HCT116 (cell line): ENCODE measurements around the gene STARD3. TPM values are rescaled to one million over a fixed set of nuclear protein-coding genes. Genes with fewer than 3 reads are reported as not detected.

Experiments
- ATAC-seq: fragments of 200-7000 bp; cut with Tn5 transposase; 2 replicates; pipeline ENCODE4 v1.9.1; 2020; ENCODE audit warnings: mild to moderate bottlenecking, moderate library complexity
- BruUV-seq: library from RNA; stranded (reverse); fragments of 400-500 nt; replicated peaks from 2 replicates; lab custom pipeline; 2021; lab: Mats Ljungman, UMichigan
- CTCF ChIA-PET: fragments of 300-600 bp; sonication (Branson Sonifier 250); formaldehyde crosslinking; loops from one replicate; lab custom pipeline; 2021; ENCODE audit warnings: antibody characterized with exemption; lab: Charles Lee
- POLR2A ChIA-PET: fragments of 300-600, 350-600 bp; sonication (Branson Sonifier 250); formaldehyde crosslinking; loops from one replicate; lab custom pipeline; 2021; ENCODE audit warnings: antibody characterized with exemption; lab: Charles Lee
- RAD21 ChIA-PET, 2 experiments: fragments of 300-600 bp; sonication (Branson Sonifier 250); formaldehyde crosslinking; loops; one replicate each; lab custom pipeline; 2023; ENCODE audit warnings: low total read pairs in 2 of 2; ENCODE audit not compliant: uncharacterized antibody in 2 of 2, unreplicated experiment in 2 of 2, low non-redundant PET in 1 of 2; lab: Charles Lee
- DNase-seq: peaks from one replicate; pipeline ENCODE4 v3.0.0-alpha.2; 2010; ENCODE audit warnings: low read depth, low spot score
- H2AFZ ChIP-seq: fragments of 200-600 bp; shearing (Covaris generic), sonication (generic); 2 replicates; pipeline ENCODE4 v1.6.1; 2017; ENCODE audit warnings: low read depth, mixed run types, mixed read lengths, antibody characterized with exemption, low read length; ENCODE audit not compliant: poor library complexity, severe bottlenecking
- H3K27ac ChIP-seq: 2 replicates; pipeline ENCODE4 v1.5.1; 2012; ENCODE audit warnings: low read depth, low read length
- H3K27me3 ChIP-seq: fragments of 200-600 bp; sonication (generic); 2 replicates; pipeline ENCODE4 v1.6.1; 2016; ENCODE audit warnings: mixed run types, low read length, mixed read lengths; ENCODE audit not compliant: insufficient read depth
- H3K36me3 ChIP-seq, 2 experiments: fragments of 200-500 bp in 1 of 2; fragments of 200-600 bp in 1 of 2; sonication (Bioruptor generic) in 1 of 2; sonication (generic) in 1 of 2; 2 replicates each; pipeline versions ENCODE4 v1.5.1 to v1.6.1; 2014 to 2016; ENCODE audit warnings: low read length in 2 of 2, inconsistent platforms in 1 of 2, mixed read lengths in 1 of 2, mixed run types in 1 of 2; ENCODE audit not compliant: insufficient read depth in 2 of 2, control insufficient read depth in 1 of 2
- H3K4me1 ChIP-seq, 2 experiments: fragments of 200-600 bp in 1 of 2; sonication (generic) in 1 of 2; 2 replicates each; pipeline versions ENCODE4 v1.5.1 to v1.6.1; 2012 to 2017; ENCODE audit warnings: low read length in 2 of 2, inconsistent platforms in 1 of 2, mild to moderate bottlenecking in 1 of 2, mixed read lengths in 1 of 2, mixed run types in 1 of 2, moderate library complexity in 1 of 2; ENCODE audit not compliant: insufficient read depth in 2 of 2, control insufficient read depth in 1 of 2
- H3K4me2 ChIP-seq: fragments of 200-600 bp; sonication (generic); 2 replicates; pipeline ENCODE4 v1.6.1; 2017; ENCODE audit warnings: mixed run types, low read length, mixed read lengths
- H3K4me3 ChIP-seq, 2 experiments: fragments of 200-600 bp in 1 of 2; sonication (generic) in 1 of 2; replicated peaks in 1 of 2; 2 replicates each; pipeline ENCODE4 v1.5.1; 2011 to 2016; ENCODE audit warnings: low read length in 2 of 2, control low read depth in 1 of 2, low read depth in 1 of 2, mild to moderate bottlenecking in 1 of 2, mixed read lengths in 1 of 2, mixed run types in 1 of 2
- H3K79me2 ChIP-seq: fragments of 200-600 bp; sonication (generic); 2 replicates; pipeline ENCODE4 v1.6.1; 2017; ENCODE audit warnings: mild to moderate bottlenecking, mixed run types, low read length, moderate library complexity, mixed read lengths; ENCODE audit not compliant: insufficient read depth
- H3K9ac ChIP-seq: fragments of 200-600 bp; sonication (generic); 2 replicates; pipeline ENCODE4 v1.6.1; 2016; ENCODE audit warnings: low read length, mixed read lengths
- H3K9me2 ChIP-seq: fragments of 200-600 bp; sonication (generic), shearing (Covaris generic); 2 replicates; pipeline ENCODE4 v1.6.1; 2017; ENCODE audit warnings: mixed run types, mild to moderate bottlenecking, moderate library complexity; ENCODE audit not compliant: insufficient read depth
- H3K9me3 ChIP-seq, 2 experiments: fragments of 200-500 bp in 1 of 2; fragments of 200-600 bp in 1 of 2; sonication (Bioruptor generic) in 1 of 2; sonication (generic) in 1 of 2; 2 replicates each; pipeline ENCODE4 v1.6.1; 2014 to 2017; ENCODE audit warnings: low read length in 2 of 2, mixed read lengths in 2 of 2, inconsistent platforms in 1 of 2, low read depth in 1 of 2, mild to moderate bottlenecking in 1 of 2, mixed run types in 1 of 2, moderate library complexity in 1 of 2; ENCODE audit not compliant: control insufficient read depth in 1 of 2, insufficient read depth in 1 of 2
- H4K20me1 ChIP-seq: fragments of 200-600 bp; sonication (generic), shearing (Covaris generic); 2 replicates; pipeline ENCODE4 v1.6.1; 2017; ENCODE audit warnings: mixed run types, mild to moderate bottlenecking, moderate library complexity; ENCODE audit not compliant: insufficient read depth
- CBX3 ChIP-seq: IDR thresholded peaks from 2 replicates; pipeline ENCODE4 v1.6.1; 2012; ENCODE audit warnings: low read depth
- EGR1 ChIP-seq: IDR thresholded peaks from 2 replicates; pipeline ENCODE4 v1.6.1; 2012; ENCODE audit warnings: low read depth
- ELF1 ChIP-seq: IDR thresholded peaks from 2 replicates; pipeline ENCODE4 v1.6.1; 2012; ENCODE audit warnings: low read depth, borderline replicate concordance
- EZH2 ChIP-seq: fragments of 200-600 bp; sonication (generic); IDR thresholded peaks from 2 replicates; pipeline ENCODE4 v1.6.1; 2017; ENCODE audit warnings: antibody characterized with exemption, mixed run types
- EZH2phosphoT487 ChIP-seq: fragments of 200-600 bp; IDR thresholded peaks from 2 replicates; pipeline ENCODE4 v1.6.1; 2018; ENCODE audit warnings: antibody characterized with exemption, borderline replicate concordance
- POLR2A ChIP-seq: IDR thresholded peaks from 2 replicates; pipeline ENCODE4 v1.7.0; 2011; ENCODE audit warnings: borderline replicate concordance; ENCODE audit not compliant: insufficient read depth, insufficient read length; ENCODE audit errors: extremely low read depth
- POLR2AphosphoS5 ChIP-seq: IDR thresholded peaks from 2 replicates; pipeline ENCODE4 v1.6.1; 2011; ENCODE audit warnings: mild to moderate bottlenecking, low read depth, low read length, moderate library complexity
- RAD21 ChIP-seq: IDR thresholded peaks from 2 replicates; pipeline ENCODE4 v1.6.1; 2012; ENCODE audit warnings: low read depth, mild to moderate bottlenecking
- SP1 ChIP-seq: IDR thresholded peaks from 2 replicates; pipeline ENCODE4 v1.6.1; 2012; ENCODE audit warnings: low read depth
- SRF ChIP-seq: IDR thresholded peaks from 2 replicates; pipeline ENCODE4 v1.6.1; 2012; ENCODE audit warnings: low read depth
- YY1 ChIP-seq: IDR thresholded peaks from 2 replicates; pipeline ENCODE4 v1.6.1; 2011; ENCODE audit warnings: low read length, low read depth, moderate library complexity, mild to moderate bottlenecking; ENCODE audit not compliant: insufficient replicate concordance; ENCODE audit errors: extremely low read depth
- ZFX ChIP-seq: fragments of 450-650 bp; IDR thresholded peaks from 2 replicates; pipeline ENCODE4 v1.6.1; 2017
- ZNF274 ChIP-seq: fragments of 200-500 bp; sonication (Bioruptor generic); IDR thresholded peaks from 2 replicates; pipeline ENCODE4 v1.6.1; 2014; ENCODE audit warnings: mild to moderate bottlenecking, low read depth, low read length, inconsistent platforms
- intact Hi-C: fragments of 100-400 bp; cut with micrococcal nuclease; formaldehyde crosslinking; loops from 2 replicates; pipeline ENCODE4 v1.10.0; 2022
- total RNA-seq: library from RNA; stranded (reverse); gene quantifications from one replicate; pipeline ENCODE4 v1.2.1, GENCODE V29; 2021; ENCODE audit not compliant: unreplicated experiment
- TF ChIP-seq, protein P1 (sequence below): IDR thresholded peaks from 2 replicates; pipeline ENCODE4 v1.6.1; 2012
- TF ChIP-seq, protein P2 (sequence below), 3 experiments: fragments of 200-600 bp in 1 of 3; sonication (generic) in 1 of 3; IDR thresholded peaks in 2 of 3; conservative IDR thresholded peaks in 1 of 3; 2 replicates each; pipeline ENCODE4 v1.5.1; 2012 to 2017; ENCODE audit warnings: low read depth in 2 of 3, low read length in 2 of 3, antibody characterized with exemption in 1 of 3, borderline replicate concordance in 1 of 3, control low read depth in 1 of 3, mild to moderate bottlenecking in 1 of 3, mixed read lengths in 1 of 3, mixed run types in 1 of 3, moderate library complexity in 1 of 3; ENCODE audit not compliant: insufficient read depth in 1 of 3
- TF ChIP-seq, protein P3 (sequence below): IDR thresholded peaks from 2 replicates; pipeline ENCODE4 v1.6.1; 2011; ENCODE audit warnings: mild to moderate bottlenecking, low read length, moderate library complexity; ENCODE audit not compliant: insufficient replicate concordance; ENCODE audit errors: extremely low read depth

The STARD3 gene
- total RNA-seq, 1 experiment from 2014 or later = 73.9 TPM

DNA sequence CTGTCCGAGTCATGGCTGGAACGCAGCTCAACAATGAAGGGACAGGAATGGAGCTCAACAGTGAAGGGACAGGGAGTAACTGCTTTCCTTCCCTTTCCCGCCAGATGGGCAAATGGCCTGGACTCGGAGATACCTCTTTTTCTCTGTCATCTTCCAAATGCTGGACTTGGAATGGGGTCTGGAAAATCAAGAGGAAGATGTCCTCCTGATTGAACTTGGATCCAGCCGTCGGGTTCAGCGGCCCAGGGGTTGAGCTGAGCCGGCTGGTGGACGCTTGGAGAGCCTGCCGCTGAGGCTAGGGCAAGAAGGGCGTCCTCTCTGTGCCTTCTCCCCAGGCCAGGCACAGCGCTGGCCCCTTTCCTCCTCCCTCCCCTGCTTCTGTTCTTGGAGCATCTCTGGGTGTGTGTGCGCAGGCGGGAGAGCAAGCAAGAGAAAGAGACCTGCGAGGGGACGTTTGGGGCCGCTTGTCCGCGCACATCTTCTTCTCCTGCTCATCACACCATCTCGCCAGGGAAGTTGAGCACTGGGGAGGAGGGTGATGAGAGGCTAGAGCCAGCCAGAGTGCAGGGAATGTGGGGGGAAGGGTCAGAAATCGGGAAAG is 35.8 kb upstream of the STARD3 start:
- Histone ChIP-seq H2AFZ (no peak overlapping the region), H3K9me3 (no peaks in the 10 kb centered on the region), H3K9ac (no peak overlapping the region), H3K79me2 (no peaks in the 10 kb centered on the region), H3K4me2 (no peak overlapping the region), H3K27me3 (peaks cover 56% of the 10 kb centered on the region), H3K27ac (no peak overlapping the region), H3K4me1 (no peaks in the 10 kb centered on the region), H4K20me1 (no peaks in the 10 kb centered on the region), H3K4me3 (no peak overlapping the region), H3K9me2 (no peaks in the 10 kb centered on the region), H3K36me3 (no peaks in the 10 kb centered on the region)
- CTCF ChIA-PET = no interaction called here
- no peak for TF ChIP-seq SP1
- TF ChIP-seq POLR2AphosphoS5 = no peak
- TF ChIP-seq YY1 = no peak
- no peak for TF ChIP-seq POLR2A
- TF ChIP-seq SRF = no peak
- TF ChIP-seq, protein P1, sequence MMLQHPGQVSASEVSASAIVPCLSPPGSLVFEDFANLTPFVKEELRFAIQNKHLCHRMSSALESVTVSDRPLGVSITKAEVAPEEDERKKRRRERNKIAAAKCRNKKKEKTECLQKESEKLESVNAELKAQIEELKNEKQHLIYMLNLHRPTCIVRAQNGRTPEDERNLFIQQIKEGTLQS = no peak
- TF ChIP-seq, protein P2, sequence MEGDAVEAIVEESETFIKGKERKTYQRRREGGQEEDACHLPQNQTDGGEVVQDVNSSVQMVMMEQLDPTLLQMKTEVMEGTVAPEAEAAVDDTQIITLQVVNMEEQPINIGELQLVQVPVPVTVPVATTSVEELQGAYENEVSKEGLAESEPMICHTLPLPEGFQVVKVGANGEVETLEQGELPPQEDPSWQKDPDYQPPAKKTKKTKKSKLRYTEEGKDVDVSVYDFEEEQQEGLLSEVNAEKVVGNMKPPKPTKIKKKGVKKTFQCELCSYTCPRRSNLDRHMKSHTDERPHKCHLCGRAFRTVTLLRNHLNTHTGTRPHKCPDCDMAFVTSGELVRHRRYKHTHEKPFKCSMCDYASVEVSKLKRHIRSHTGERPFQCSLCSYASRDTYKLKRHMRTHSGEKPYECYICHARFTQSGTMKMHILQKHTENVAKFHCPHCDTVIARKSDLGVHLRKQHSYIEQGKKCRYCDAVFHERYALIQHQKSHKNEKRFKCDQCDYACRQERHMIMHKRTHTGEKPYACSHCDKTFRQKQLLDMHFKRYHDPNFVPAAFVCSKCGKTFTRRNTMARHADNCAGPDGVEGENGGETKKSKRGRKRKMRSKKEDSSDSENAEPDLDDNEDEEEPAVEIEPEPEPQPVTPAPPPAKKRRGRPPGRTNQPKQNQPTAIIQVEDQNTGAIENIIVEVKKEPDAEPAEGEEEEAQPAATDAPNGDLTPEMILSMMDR (IDR thresholded peaks at IDR 0.05 in 2 of 3, conservative IDR thresholded peaks at IDR 0.05 in 1 of 3; ENCODE audit: borderline replicate concordance in 1 of 3, insufficient read depth in 1 of 3, low read depth in 2 of 3, low read length in 2 of 3) = no peak
- TF ChIP-seq ELF1 = no peak
- TF ChIP-seq EZH2 = no peak
- TF ChIP-seq ZNF274 = no peak
- TF ChIP-seq, protein P3, sequence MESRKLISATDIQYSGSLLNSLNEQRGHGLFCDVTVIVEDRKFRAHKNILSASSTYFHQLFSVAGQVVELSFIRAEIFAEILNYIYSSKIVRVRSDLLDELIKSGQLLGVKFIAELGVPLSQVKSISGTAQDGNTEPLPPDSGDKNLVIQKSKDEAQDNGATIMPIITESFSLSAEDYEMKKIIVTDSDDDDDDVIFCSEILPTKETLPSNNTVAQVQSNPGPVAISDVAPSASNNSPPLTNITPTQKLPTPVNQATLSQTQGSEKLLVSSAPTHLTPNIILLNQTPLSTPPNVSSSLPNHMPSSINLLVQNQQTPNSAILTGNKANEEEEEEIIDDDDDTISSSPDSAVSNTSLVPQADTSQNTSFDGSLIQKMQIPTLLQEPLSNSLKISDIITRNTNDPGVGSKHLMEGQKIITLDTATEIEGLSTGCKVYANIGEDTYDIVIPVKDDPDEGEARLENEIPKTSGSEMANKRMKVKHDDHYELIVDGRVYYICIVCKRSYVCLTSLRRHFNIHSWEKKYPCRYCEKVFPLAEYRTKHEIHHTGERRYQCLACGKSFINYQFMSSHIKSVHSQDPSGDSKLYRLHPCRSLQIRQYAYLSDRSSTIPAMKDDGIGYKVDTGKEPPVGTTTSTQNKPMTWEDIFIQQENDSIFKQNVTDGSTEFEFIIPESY = no peak
- no peak for TF ChIP-seq CBX3
- TF ChIP-seq RAD21 = no peak
- no peak for TF ChIP-seq ZFX
- no peak for TF ChIP-seq EGR1
- no peak for TF ChIP-seq EZH2phosphoT487
- ATAC-seq (no peak), DNase-seq (no peak)
- RAD21 ChIA-PET = no interaction called here
- intact Hi-C loops = no loop called here
- POLR2A ChIA-PET = no interaction called here
- no TSS peak for BruUV-seq
